NCI-H2107 treated with DMSO at 0.1 percent for 48 hours (cell line): ENCODE results near the gene LSS.
"Not testable (repeated sequence)": the region's sequence is repeated elsewhere in the genome, so short reads cannot be mapped to it uniquely, and the experiment has no call there.

Source experiments
- DNase-seq: peaks from one replicate; lab custom pipeline; 2025; ENCODE audit not compliant: unreplicated experiment; lab: John Stamatoyannopoulos, UW

Gene LSS

GRCh38 chr21:46141767-46142581 is 86.6 kb downstream of the LSS start:
- DNase-seq, result no peak

- not testable (repeated sequence) for DNase-seq
These were observed 88.1 kb downstream of the LSS start for GRCh38 chr21:46140352-46141003.

GRCh38 chr21:46139686-46140085 is 88.9 kb downstream of the LSS start:
- DNase-seq, result no peak

GRCh38 chr21:46138383-46138970 is 90.1 kb downstream of the LSS start:
- DNase-seq, result no peak
